ENCODE data around the gene TSTD1.
"Not testable (repeated sequence)": the region's sequence is repeated elsewhere in the genome, so short reads cannot be mapped to it uniquely, and the experiment has no call there.

The TSTD1 gene

DNA sequence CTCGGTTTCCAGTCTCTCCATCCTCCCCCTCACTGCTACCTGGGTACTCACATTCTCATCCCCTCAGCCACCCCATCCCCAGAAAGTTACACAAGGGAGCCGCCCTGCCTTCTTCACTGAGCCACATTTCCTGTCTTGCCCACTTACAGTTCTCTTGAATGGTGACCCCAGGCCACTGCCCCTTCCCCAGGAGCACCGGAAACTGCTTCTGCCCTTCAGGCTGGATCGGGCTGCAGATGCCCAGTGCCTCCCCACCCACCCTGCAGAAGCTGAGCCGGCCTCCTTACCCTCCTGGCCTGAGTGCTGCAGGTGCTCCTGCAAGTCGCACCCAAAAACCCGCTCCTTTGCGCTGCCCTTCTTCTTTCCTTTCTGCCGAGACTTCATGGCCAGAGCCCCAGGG, 30.5 kb upstream of the TSTD1 start:
- DNase-seq (ENCODE audit: low read depth in 2 of 2, low spot score in 1 of 2) = no peak

DNA sequence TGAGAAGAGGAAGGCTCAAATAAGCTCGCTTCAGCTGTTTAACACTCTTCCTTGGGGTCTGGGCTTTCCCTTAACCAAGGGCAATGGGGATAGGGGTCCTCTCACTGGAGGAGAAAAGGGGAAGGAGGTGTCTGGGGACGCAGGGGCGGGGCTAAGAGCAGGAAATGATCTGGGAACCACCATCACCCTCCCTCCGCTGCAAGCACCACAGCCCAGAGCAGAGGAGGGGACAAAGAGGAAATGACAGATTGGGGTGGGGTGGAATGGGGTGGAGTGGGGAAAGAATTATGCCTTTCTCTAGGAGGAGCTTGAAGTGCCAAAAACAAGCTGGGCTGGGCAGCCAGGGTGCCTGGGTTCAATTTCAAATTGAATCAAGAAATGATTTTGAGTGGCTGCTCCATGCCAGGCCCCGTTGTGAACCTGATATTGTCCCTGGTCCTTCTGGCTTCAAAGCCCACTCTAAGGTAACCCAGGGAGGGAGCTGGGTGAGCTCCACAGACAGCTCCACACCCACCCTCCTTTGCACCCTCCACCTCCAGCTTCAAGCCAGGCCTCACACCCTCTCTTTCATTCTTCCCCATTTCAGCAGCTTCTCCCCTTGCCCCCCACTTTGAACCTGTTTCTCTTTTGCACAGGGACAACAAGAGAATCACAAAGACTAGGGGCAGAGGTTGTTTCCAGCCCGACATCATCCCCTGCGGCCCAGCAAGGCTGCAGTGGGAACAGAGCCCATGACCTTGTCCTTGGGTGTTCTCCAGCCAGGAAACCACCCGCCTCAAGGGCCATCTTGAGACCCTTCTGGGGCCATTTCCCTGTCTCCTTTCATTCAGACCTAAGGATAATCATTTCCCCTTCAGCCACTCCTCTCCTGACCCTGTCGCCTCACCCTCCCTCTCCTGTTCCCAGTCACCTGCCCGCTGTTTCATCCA, 29.8 kb upstream of the TSTD1 start:
- DNase-seq (ENCODE audit: low read depth in 2 of 2, low spot score in 1 of 2) = peak; percentile 53 to 70

DNA sequence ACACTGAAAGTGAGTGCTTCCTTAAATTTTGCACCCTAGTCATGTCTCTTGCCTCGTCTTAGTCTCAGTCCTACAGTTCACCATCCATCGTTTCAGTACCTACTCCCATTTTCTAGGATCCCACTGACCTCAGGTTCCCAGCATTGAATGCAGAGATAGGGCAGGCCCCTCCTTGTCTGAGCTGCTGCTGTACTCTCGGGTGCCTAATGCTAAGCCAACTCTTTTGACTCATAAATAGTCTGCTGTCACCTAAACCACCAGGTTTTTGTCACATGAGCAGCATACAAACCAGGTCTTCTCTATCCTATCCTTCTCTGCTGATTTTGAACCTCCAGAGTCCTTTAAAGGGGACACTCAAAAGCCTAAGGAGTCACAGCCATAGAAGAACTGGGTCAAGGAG, 27.9 kb upstream of the TSTD1 start:
- no peak for DNase-seq (ENCODE audit: low read depth in 2 of 2, low spot score in 1 of 2)

DNA sequence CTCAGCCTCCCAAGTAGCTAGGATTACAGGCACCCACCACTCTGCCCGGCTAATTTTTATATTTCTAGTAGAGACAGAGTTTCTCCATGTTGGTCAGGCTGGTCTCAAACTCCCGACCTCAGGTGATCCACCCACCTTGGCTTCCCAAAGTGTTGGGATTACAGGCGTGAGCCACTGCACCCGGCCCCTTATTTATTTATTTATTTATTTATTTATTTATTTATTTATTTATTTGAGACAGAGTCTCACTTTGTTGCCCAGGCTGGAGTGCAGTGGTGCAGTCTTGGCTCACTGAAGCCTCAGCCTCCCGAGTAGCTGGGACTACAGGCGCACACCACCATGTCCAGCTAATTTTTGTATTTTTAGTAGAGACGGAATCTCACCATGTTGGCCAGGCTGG, 26.9 kb upstream of the TSTD1 start:
- not testable (repeated sequence) for DNase-seq (ENCODE audit: low read depth in 2 of 2, low spot score in 1 of 2)

DNA sequence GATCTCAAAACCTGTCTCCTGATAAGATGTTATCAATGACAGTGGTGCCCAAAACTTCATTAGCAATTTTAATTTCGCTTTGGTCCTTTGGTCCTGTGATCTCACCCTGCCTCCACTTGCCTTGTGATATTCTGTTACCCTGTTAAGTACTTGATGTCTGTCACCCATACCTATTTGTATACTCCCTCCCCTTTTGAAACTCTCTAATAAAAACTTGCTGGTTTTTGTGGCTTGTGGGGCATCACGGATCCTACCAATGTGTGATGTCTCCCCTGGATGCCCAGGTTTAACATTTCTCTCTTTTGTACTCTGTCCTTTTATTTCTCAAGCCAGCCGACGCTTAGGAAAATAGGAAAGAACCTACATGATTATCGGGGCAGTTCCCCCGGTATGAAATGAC, 25.2 kb upstream of the TSTD1 start:
- not testable (repeated sequence) for DNase-seq (ENCODE audit: low read depth in 2 of 2, low spot score in 1 of 2)

DNA sequence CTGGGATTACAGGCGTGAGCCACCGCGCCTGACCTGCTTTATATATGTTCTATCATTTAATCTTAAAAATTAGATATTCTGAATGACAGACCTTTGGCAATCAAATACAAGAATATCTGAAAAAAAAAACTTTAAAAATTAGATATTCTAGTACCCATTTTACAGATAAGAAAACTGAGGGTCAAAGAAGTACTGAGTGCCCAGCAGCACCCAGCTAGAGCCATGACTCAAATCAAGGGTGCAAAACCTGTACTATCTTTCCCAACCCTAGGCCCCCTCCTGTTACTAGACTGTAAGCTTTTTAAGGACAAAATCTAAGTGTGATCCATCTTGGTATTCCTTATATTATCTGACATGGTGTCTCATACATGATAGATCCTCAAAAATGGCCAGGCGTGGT, 22.7 kb upstream of the TSTD1 start:
- no peak for DNase-seq (ENCODE audit: low read depth in 2 of 2, low spot score in 1 of 2)

DNA sequence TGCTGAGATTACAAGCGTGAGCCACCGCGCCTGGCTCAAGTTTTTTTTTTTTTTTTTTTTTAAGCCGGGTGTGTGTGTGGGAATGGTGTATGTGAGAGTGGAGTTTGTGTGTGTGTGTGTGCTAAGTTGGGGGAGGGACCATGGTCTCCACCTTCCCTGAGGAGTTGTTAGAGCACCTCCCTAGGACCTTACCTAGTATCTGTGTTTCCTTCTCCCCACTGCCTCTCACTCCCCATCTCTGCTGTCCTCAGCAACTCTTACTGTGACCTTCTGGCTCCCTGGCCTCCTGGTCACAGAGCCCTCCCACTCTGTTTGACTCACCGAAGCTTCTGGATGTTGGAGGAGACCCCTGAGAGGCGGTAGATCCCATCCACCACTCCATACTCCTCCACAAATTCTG, 20.5 kb upstream of the TSTD1 start:
- no peak for DNase-seq (ENCODE audit: low read depth in 2 of 2, low spot score in 1 of 2)

DNA sequence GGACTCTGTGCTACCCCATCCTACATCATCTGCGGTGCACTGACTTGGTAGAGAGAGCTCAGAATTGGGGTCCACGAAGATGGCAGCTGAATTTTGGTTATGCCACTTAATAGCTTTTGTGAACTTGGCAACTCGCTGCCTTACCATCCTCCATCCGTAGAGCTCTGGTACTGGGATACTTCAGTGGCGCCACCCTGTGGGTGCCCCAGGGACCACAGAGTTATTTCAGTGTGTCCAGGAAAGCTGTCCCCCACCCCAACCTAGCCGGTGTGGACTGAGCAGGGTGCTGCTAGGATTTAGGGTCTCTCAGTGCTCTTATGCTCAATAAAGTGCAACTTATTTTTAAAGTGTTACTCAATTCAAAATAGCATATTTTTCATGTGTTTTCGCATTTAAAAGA, 16.0 kb upstream of the TSTD1 start:
- no peak for DNase-seq (ENCODE audit: low read depth in 2 of 2, low spot score in 1 of 2)

DNA sequence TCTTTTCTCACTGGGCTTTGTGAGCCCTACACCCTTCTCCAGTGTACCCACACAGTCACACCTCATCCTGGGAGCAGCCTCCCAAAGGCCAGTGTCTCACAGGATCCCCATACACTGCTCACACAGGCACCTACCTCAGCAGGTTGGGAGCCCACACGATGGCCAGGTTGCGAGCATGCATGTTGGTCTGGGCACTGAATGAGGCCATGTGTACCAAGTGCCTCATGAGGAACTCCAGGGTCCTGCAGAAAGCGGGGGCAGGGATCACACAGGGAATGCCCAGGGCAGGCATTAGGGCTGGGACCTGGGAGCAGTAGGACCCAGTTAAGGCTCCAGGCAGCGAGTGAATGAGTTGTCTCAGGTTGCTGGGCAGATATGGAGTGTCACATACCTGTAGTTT, 15.5 kb upstream of the TSTD1 start:
- DNase-seq (ENCODE audit: low read depth in 2 of 2, low spot score in 1 of 2) = no peak

DNA sequence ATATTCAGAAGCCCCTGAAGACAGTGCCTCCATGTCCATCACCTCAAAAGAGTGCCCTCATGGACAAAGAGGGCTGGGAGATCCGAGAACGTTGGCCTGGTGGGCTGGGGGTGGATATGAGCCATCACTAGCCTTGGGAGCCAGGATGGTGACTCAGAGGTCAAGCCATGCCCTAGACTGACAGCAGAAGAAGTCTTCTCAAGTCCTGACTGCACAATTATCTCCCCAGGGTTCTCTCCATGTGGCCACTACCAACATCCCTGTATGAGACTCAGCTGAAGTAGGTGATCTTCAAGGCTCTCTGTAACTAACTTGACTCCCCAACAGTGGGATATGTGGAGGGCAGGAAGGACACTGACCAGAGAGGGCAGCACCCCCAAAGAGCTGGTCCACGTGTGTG, 14.1 kb upstream of the TSTD1 start:
- no peak for DNase-seq (ENCODE audit: low read depth in 2 of 2, low spot score in 1 of 2)

DNA sequence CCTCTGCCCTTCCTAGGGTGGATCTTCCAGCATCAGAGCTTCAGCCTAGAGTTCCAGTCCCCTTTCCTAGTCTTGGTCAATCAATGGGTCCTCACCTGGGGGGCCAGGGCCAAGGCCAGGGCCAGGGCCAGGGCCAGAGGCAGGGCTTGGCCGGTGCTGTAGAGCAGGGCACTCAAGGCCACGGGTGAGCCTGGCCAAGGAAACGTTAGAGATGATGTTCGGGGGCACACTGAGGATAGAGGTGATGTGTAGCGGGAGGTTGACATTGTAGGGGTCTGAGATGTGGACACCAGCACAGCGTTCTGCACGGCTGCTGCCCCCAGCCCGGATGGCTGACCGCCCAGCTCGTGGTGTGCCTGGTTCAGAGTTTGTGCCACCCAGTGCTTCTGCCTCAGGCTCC, 12.5 kb upstream of the TSTD1 start:
- no peak for DNase-seq (ENCODE audit: low read depth in 2 of 2, low spot score in 1 of 2)

DNA sequence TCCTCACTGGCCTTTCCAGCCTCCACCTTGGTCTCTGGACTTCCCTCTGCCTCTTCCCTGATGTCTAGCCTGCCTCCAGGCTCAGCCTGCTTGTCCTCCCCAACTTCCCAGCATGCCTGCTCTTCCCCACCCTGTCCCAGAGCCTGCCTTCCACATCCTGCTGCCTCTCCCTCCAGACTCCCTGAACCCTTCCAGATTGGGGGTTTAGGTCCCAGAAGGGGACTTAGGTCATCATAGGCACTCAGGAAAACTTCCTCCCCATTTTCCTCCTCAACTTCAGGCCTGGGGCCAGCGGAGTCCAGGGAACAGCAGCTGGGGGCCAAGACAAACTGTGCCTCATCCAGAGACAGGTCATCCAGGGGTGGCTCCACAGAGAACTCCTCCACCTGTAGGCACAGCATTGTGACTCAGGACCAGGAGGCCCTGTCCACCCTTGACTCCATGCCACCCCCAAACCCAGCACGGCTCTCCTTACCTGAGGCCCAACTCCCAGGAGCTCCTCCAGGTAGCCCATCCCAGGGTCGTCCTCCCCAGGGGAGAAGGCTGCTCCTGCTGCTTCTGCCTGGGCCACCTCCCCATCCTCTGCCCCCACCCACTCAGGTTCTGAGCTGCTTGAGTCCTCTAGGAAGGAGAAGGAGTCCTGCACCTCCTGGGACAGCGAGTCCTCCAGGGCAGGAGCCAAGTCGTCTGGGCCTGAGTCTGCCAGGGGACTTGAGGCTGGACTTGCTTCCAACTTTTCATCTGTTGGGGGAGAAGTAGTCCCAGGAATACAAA, 10.4 kb upstream of the TSTD1 start:
- no peak for DNase-seq (ENCODE audit: low read depth in 2 of 2, low spot score in 1 of 2)

DNA sequence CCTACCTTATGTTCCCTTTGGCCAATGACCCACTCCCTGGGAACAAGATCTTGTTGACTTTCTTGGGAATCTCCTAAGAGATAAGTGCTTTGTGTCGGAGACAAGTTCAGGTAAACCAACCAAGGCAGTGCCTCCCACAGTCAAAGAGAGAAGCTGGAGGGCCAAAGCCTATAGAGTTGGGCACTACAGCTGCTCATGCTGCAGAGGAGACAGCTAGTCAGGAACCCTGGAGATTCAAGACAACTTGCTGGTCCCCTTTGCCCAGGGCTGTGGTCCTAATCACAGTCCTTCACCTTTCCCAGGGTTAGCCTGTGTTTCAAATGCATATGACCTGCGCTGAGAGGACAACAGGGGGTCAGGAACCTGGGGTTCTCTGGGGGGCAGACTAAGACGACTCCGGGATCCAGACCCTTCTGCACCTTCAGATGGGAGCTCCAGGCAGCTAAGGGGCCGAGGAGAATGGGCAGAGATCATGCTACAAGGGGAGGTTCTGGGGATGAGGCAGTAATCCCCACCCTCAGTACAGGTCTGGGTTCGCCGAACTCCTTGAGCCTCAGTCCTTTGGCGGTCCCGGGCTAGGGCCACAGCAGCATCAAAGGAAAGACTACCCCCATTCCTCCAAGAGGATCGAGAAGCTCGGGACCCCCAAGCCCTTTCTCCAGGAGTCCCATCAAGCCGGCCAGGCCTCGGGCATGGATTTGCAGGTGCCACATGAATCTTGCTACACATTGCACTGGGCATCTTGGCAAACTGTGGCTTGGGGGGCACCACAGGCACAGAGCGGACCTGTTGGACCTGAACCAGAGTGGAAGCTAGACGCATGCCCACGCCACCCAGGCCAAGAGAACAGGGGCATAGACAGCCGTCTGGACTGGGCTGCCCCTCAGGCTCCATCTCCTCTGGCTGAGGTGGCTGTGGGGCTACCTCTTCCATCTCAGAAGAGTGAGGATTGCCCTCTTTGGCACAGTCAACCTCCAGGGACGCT, 9.0 kb upstream of the TSTD1 start:
- DNase-seq (ENCODE audit: low read depth in 2 of 2, low spot score in 1 of 2) = no peak

DNA sequence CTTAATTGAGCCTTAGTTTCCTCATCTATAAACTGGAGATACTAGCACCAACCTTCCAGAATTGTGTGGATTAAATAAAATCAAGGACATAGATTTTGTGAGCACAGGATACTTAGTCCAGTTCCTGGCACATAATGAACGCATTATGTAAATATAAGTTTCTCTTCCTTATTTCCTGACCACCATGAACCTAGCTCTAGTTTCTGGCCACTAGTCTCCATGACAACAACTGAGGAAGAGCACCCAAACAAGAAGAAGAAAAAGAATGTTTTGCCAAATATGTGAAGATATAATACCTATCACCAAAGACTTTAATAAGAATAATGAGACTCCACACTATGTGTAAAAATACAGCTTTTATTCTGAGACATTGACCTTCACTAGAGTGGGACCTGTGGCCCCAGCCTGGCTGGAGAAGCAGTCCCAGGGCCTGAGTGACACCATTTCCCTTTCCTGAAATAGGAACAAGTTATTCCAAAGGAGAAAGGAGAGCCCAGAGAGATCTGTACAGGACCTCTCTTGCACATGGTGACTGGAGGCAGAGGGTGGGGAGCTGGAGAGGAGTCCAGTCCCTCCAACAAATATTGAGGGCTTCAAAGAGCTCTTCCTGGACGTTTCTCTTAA, 8.0 kb upstream of the TSTD1 start:
- DNase-seq (ENCODE audit: low read depth in 2 of 2, low spot score in 1 of 2) = no peak

DNA sequence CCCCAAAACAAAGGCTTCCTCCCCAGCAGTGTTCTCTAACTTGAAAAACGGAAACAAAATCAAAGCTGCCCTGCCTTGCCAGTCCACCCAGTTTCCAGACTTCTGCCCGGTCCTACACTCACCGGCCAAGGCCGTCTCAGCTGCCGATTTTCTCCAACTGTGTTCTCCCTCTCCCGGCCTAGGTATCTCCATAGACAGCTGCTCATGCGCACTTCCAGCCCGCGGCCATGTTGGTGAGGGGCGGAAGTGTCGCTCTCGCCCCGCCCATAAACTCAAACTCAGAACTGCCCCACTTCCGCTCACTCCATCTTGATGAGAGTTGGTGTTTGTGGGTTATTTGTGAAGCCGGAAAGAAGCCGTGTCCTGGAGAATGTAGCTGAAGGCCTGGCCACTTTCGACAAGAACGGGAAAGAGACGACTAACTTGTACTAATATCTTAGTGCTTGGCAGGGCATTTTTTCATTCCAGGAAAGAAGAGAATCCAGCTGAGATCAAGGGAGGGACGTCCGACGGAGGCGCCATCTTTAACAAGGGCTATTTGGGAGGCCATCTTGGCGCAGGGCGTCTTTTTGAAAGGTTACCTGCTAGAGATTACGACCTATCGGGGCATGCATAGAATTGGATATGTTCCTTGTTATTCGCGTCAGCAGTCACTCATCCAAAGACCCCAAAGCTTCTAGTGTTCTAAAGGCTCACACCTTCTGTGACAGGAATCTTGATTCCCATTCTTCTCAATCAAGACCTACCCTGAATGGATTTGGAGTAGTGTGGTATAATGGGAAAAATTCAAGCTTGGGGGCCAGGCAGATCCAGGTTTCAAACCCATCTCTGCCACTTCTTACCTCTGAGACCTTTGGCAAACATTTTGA, 7.2 kb upstream of the TSTD1 start, which contains the start of gene USF1:
Gene USF1, minus strand, starts transcription at position 242 of the 869 bp plus-strand sequence. CDS start 2,702 bp downstream, outside the sequence.
- peak; percentile 82 for DNase-seq (ENCODE audit: low read depth in 2 of 2, low spot score in 1 of 2)

DNA sequence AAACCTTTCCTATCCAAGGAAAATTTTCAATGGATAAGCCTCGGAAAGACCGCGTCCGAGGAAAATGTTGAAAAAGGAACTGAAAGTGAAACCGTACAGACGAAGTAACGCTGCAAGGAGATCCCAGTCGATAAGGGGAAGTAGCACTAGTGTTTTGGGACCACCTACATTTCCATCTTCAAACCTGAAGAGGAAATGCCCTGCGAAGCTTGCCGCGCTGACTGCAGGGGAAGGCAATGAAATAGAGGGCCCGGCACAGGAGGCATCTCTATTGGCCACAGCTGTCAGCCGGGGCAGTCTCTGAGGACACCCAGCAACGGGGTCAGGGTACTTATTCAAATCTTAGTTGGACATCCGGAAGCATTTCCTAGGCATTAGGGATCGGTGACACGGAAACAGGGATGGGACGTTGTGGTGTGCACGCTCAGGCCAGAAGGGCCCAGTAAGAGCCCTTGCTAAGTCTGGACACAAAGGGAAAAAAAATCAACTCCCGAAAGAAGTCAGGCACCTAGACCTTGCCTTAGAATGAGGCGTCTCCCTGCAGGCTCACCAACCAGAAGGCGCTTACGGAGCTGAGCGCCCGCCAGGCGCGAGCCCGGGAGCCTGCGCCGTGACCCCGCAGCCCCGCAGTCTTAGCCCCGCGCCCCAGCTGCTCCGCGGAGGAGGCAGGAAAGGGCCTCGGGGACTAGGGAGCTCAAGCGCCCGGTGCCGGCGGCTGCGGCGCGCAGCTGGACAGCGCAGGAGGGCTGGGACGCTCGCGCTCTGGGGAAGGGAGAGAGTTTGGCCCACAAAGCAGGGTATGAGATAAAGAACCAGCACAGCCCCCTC, 6.4 kb upstream of the TSTD1 start:
- peak; percentile 18 to 35 for DNase-seq (ENCODE audit: low read depth in 2 of 2, low spot score in 1 of 2)

DNA sequence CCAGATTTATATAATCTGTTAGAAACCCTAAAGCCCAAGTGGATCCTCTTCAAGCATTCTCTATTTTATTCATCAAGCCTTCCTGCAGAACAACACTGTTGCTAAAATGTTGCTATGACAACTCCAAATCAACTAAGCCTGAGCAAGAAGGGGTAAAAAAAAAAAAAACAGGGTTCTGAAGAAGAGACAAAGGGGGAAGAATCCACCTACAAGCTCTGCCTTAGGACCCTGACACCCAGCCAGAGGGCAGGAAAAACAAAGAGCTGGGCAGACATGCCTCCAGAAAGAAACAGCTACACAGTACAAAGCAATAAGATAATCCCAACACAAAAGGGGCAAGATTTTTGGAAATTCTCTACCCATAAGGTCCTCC, 5.8 kb upstream of the TSTD1 start:
- DNase-seq (ENCODE audit: low read depth in 2 of 2, low spot score in 1 of 2) = no peak

DNA sequence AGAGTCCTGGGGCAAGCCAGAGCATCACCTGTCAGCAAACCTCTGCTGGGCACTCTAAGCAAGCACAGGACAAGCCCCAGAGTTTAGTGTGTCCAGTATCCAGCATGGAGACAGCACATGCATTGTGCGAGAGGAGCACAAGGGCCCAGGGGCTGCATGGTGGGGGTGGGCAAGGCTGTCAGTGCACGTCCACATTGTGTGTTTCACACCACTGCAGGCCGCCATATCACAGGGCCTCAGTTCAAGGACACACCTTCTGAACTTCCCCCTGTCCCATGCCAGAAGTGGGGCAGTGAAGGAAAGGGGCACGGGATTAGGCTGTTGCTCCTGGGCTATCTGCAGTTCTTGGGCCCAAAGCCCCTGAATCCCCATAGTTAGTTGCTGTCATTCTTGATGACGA, 782 bp upstream of the TSTD1 start:
- no peak for DNase-seq (ENCODE audit: low read depth in 2 of 2, low spot score in 1 of 2)

DNA sequence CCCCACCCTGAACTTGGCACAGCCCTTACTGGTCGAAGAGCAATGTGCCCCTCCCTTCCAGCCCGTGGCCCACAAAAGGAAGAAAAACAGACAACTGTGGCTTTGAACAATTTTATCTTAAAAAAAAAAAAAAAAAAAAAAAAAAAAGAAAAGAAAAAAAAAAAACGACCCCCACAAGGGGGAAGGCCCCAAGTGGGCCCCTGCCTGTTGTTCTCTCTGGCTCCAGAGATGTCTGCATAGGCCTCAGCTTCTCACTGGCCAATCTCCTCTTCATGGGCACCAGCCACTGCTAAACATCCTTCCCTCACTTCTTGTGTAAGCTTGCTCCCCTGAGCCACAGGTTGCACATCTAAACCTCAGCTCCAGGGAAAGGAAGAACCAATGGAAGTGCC, 386 bp upstream of the TSTD1 start:
- DNase-seq (ENCODE audit: low read depth in 2 of 2, low spot score in 1 of 2) = no peak

Measured in stimulated activated CD8-positive, alpha-beta memory T cell treated with anti-CD3 and anti-CD28 coated beads, Interleukin-4, amount 100 ng/mL, for 4 hours (primary cell).